HG03457 (cell line): ENCODE measurements around the gene GRIP2.

Experiments used
- ATAC-seq: cut with Tn5 transposase; IDR thresholded peaks from one replicate; pipeline ENCODE4 v1.9.1; 2021; ENCODE audit warnings: moderate number of reproducible peaks; ENCODE audit not compliant: unreplicated experiment

The GRIP2 gene

DNA sequence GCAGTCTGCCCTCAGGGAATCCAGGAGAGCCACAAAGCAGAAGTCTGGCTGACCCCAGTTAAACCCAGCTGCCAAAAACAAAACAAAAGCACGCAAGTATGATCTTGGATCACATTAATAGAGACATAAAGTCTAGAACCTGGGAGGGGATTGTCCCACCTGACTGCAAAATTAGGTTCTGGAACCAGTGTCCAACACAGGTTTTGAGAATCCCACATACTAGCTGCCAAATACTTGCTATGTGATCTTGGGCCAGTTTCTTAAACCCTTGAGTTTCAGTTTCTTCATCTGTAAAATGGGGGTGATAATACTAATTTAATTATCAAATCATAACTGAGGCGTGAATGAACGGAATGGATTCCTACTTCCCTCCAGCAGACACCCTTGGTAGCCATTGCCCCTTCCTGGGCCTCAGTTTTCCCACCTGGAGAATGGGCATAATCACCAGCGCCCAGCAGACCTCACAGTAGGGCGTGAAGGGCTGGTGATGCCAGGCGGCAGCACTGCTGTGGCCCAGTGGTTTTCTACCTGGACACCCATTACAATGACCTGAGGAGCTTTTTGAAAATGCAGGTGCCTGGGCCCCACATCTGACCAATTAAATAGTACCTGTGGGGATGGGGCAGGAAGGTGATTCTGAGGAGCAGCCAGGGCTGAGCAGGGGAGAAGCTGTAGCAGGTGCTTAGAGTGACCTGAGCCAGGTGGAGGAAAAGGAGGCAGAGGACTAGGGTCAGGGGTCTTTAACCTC is 32.2 kb downstream of the GRIP2 start:
- no peak for ATAC-seq

DNA sequence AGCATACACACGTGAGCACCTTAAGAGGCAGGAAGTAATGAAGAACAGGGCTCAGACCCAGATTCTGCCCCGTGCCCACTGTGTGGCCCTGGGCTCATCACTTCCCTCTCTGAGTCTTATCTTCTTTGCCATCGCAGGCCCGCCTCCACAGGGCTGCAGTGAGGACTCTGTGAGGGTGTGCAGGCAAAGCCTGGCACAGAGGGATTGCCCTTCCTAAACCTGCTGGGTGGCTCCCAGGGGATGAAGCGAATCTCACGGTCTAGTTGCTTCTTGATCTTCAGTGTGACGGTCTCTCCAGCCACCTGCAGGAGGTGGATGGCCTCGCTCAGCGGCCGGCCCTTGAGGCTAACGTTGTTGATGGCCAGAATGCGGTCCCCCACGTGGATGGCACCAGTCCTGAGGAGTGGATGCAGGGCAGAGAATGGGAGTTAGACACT is 32.8 kb downstream of the GRIP2 start:
- ATAC-seq: no peak

DNA sequence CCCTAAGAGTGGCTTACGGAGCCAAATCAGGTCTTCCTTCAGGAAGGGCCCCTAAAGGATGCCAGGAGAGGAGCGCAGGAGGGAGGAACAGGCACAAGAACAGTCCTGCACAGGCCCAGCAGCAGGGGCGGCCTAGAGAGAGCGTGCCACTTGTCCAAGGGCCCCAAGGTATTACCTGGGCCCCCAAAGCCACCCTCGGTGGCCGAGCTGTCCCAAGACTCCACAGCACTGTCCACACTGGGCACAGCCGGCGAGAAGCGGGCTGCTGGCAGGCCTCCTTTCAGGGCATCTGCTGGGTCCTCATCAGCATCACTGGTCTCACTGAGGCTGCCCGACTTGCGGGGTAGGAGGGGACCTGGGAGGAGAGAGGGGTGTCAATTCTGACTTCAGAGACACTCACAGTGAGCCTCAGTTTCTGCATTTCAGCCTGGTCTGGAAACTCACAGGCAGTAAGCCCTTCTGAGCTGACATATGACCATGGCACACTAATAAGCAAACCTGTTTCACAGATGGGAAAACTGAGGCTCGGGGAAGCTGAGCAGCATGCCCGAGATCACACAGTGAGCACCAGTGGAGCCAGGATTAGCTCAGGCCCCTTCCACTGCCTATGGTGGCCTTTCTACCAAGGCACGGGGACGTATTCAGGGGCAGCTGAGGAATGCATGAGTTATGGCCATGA is 33.4 kb downstream of the GRIP2 start:
- ATAC-seq: no peak

DNA sequence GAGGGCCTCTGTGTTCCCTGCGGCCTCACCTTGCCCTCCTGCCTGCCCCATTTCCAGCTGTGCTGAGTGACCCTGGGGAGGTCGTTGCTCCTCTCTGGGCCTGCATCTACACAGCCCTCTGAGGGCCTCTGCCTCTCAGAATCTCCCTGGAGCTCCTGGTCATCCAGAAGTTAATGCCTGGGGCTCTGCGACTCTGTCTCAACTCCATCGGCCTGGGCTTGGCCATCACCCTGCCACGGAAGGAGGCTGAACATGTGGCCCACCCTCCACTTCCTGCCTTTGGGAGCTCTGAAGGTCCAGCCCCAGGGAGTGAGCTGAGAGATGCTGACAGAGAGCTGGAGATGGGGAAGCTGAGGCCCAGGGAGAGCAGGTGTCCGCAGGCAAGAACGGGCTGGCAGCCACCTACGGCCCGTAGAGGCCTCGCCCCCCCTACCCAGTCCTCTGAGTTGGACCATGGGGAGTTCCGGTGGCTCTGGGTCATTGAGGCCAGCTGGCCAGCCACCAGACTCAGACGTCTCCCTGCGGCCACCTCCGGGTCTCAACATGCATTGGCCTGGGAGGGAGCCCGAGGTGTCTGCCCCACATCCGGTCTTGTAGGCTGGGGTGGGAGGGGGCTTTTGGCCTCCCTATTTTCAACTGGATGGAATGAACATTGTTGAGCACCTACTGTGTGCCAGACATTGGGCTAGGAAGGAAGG is 34.2 kb downstream of the GRIP2 start:
- ATAC-seq: no peak

DNA sequence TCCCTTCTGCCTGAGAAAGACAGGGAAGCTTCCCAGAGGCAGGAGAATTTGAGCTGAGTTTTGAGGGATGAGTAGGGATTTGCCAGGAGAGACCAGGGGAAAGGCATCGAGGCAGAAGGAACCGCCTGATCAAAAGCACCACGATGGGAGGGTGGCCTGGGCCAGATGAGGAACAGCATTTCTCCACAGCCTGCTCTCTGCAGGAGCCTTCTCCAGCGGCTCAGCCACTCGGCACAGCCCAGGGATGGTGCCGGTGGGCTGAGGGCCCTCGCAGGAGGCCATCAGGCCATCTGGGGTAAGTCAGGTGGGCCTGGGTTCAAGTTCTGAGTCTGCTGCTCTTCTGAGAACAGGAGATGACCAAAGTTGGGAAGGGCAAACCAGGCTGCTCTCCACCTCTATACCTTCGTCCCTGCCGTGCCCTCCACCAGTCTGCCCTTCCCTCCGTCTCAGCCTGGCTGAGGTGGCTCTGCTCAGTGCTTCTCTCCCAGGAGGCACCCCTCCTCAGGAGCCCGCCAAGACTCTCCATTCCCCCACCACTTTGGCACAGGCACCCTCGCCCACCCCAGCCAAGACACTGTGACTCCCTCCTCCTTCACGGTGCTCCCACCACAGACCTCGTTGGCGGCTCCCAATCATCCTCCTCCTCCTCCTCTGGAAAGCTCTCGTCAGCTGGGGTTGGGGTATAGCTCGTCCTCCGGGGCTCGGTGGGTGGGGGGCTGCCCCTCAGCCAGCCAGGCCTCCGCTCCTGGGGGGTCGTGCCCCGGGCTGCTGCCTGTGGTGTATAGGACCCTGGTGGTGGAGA is 34.9 kb downstream of the GRIP2 start:
- no peak for ATAC-seq

DNA sequence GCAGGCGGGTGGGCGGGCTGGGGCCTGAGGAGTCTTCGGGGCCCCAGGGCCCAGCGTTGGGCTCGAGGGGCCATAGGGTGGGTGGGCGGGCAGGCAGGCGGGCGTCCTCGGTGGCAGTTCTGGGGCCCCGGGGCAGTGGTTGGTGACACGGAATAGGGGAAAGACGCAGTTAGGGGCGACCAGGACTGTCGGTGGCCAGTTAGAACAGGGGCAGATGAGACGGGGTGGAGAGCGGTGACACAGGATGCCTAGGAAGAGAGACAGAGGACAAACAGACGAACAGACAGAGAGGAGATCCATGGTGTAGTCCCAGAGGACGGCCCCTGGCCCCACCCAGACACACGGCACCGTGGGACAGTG is 36.5 kb downstream of the GRIP2 start:
- no peak for ATAC-seq

DNA sequence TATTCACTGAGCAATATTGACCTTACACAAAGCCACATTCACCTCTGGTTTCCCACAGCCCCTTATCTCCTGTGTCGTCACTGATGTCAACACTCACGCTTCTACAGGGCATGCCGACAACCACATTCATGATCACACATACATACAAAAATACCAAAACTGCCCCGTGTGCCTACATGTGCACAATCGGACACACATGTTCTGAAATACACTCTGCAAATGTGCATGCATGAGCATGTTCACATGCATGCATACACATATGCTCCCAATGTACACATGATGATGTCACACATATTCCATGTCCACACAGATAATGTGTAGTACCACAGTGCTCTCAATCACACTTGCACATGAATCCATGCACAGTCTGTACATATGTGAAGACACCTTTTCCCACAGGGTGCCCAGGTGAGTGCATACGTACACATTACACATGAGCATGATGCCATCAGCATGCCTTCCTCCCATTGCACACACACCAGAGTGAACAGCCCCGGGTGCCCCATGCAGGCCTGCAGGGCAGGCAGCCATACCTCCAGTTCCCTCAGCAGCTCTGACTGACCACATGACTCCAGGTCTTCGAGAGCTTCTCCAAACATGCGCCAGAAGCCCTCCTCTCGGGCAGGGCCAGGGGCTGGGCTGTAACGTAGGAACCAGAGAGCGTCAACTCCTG is 37.0 kb downstream of the GRIP2 start:
- ATAC-seq: no peak

DNA sequence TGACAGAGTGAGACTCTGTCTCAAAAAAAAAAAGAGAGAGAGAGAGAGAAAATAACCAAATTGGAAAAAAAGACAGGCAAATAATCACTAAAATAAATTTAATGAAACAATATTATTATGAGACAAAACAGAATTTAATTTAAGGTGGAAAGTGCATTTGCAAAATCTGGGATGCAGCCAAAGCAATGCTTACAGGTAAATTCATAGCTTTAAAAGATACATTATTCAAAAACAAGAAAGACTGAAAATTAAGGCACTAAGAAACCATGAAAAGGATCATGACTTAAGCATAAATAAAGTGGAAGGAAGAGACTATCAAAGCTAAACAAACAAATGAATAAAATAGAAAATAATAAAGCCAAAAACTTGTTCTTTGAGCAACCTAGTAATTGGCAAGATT is 37.7 kb downstream of the GRIP2 start:
- ATAC-seq: no peak

DNA sequence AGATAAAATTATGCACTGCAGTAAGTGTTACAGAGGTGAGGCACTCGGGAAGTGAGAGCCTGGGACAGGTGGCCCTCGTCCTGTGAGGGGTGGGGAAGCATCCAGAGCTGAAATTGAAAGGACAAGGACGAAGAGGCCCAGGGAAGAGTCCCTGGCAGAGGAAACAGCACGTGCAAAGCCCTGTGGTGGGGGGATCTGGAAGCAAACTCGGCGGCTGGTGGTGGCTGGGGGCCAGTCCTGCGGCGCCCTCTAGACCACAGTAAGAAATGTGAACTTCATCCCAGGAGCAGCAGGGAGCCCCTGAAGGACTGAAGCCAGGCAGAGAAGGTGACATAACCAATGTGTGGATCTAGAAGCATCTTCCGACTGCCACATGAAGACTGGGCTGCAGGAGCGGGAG is 42.8 kb downstream of the GRIP2 start:
- no peak for ATAC-seq

DNA sequence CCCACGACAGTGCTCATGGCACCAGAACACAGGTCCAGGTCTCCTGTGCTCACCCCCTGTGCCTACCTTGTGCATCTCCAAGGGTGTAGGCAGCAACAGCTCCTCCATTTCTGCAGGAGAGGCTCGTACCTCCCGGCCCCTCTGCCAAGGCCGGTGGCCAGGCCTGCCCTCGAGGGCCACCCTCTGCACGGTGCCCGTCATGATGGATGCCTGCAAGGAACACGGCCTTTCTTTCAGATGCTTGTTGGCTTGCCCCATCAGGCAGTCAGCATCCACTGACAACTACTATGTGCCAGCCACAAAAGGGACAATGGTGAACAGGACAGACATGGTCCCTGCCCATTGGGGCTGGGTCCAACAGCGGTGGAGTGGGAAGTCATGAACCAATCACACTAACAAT is 43.8 kb downstream of the GRIP2 start:
- ATAC-seq: no peak

DNA sequence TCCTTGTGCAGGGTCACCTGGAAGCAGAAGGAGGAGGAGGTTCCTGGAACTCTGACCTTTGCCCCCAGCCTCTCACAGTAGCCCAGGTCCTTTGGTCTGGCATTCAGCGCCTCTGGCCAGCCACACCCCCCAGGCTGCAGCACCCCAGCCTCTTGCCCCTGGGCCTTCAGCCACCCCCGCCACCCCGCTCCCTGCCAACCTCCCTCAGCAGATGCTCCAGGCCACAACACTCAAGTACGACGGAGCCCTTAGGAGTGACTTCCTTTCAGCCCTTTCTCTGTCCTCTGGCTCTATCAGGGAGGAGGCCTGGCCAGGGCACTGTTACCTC is 45.2 kb downstream of the GRIP2 start:
- ATAC-seq: no peak

DNA sequence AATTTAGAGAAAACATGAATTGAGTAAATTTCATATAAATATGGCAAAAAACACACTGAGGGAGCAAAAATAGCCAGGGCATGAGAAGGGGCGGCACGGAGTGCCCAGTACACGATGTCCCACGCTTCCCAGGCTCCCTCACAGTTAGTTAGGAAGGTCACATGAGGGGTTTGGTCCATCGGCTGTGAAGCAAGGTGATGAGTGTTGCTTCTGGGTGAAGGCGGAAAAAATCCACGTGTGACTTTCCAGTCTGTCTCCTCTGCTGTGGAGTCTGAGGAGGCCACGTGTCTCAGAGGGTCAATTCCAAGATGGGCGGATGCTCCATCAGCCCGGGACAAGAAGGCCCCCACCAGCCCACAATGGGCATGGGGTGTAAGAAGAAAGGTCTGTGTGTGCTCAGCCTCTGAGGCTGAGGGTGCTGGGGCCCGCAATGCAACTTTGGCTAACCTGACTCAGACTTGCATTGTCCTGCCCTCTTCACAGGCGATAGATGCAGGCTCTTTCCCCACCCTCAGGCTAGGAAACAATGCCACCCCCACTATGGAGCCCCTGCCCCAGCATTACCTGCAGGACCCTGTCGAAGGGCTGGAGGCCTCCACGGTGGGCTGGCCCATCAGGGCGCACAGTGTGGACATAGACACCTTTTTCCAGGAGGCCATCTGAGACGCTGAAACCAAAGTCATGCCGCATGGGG is 45.7 kb downstream of the GRIP2 start:
- ATAC-seq: no peak

DNA sequence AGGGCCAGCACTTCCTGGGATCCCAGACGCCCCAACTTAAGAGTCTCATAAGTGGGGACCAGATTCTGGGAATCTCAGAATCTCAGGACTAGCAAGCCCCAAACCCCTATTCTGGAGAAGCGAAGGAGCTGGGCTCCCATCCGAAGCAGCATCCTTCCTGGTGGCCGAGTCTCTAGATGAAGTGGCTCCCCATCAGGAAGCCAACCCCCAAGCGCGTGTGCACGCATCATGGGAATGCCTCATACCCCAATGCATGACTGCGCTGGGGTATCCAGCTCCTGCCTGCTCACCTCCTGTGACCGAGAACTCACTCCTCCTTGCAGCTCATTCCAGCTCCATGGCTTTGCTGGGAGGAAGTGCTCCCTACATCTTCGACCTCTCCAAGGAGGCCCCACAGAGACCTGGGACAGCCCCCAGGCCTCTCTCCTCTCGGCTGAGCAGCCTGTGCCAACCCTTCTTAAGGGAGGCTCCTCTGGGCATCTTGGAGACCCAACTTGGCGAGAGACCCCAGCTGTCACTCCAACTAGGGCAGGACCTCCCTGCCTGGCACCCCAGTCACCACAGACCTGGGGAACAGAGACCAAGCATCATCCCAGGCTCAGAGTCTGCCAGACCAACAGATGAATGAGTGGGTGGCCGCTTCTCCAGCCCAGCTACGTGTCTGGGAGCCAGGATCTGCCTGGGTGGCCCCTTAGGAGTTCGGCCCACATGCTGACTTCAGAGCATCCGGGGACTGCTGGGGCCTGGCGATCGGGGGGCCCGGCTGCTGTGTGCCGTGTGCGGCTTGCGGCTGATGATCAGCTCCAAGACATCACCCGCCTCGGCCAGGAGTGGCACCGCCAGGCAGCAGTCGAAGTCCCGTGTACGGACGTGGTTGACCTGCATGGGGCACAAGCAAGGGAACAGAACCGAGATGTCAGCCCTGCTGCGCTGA is 46.9 kb downstream of the GRIP2 start:
- ATAC-seq: no peak

DNA sequence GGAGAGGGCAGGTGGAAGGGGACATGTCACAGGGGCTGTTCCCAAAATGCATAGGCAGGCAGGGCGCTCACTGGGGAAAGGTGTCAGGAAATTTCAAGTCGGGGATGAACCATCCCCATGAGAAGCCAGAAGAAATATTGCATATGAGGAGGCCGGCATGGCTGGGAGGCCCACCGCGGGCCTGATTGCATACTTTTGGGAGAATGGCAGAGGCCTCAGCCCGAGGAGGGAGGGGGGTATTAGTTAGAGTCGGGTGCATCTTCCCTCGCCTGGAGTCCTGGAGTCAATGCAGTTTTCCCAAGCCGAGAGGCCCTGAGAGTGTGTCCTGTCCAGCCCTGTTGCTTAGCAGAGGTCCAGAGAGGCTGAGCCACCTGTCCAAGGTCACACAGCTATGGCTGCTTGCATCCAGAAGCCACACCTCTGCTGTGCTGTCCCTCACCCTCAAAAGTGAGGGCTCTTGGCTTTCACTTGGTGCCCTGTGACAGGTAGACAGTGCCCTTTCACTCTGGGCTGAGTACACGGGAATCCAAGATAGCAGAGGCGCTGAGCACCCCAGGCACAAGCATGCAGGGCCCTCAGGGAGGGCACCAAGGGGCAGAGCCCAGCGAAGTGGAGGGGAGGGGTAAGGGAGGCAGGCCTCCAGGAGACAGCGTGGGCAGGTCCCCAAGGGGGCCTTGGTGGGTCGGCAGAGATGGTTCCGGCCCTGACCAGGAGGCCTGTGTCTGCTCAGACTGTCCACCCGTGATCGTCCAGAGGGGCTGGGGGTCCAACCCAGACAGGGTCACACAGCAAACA is 48.5 kb downstream of the GRIP2 start:
- no peak for ATAC-seq

DNA sequence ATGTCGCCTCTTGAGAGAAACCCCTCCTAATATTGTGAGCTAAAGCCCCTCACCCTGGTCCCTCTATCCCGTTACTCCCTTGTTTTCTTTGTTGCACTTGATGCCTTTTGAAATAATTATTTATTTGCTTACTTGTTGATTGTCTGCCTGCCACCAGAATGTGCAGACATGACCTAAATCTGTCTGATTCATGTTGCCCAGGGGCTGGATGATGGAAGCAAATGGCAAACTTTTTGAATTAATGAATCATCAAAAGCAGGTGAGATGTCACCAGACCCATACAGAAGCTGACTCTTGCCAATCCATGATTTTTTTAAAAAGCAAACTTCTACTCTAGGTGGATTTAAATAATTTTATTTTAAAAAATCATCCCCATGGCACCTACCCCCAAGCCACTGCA is 49.3 kb downstream of the GRIP2 start:
- ATAC-seq: no peak

DNA sequence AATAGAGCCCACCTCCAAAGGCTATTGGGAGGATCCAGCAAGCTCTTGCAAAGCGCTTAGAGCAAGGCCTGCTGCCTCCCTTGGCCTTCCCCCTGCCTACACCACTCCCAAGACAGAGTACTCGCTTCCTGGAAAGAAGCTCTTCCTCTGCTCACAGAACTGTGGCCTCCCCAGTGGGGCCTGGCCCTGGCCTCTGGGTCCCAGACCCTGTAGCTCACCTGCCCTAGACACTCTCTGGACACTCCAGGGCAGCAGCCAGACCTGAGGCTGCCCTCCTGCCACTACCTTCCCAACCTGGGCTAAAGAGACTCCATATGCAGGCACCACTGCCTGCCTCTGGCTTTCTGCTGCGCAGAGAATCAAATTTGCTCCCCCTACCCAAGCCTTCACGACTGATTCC is 49.9 kb downstream of the GRIP2 start:
- no peak for ATAC-seq

DNA sequence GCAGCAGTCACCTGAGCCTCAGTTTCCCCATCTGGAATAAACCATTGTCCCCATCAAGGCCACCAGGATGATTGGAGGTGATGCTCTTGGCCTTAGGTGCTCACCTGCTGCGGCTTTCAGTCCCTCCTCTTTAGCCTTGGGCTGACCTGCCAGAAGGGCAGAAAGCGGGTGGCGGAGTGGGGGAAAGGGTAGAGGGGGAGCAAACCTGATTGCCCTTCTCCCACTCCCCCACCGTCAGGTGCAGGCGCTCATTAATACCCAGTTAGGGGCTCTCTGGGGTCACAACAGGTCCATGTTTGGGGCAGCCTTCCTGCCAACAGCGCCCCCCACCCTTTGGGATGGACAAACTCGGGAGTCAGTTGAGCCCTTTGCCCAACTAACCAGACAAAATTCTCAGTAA is 50.5 kb downstream of the GRIP2 start:
- ATAC-seq: no peak

DNA sequence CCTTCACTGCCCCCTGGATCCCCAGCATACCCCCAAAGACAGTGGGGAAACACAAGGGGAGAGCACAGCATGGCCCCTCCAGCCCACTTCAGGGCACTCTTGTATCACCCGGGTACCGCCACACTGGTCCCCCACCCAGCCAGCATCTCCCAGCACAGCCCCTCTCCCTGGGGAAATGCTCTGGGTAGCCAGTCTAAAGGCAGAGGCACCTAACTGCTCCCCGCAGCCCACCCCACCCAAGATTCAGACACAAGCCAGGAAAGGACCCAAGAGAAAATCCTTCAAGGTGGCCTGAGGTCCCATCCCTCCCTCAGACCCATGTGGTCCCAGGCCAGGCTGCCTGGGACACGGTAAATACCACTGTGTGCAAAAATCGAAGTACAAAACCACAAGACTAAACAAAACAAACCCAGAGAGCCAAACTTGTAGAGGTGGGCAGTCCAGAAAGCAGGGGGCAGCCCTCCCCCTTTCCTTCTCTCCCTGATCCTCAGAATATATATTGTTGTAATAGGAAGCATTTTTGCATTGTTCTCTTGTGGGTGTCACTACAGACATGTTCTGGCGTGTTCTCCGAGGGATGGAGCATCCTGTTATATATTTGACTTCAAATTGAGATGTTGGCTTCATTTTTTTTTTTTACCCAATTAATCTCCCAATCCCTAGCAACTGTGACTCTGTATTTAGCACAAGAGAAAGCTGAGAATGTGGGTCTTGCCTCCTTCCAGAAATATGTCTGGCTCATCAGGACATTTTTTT is 51.7 kb downstream of the GRIP2 start:
- ATAC-seq: no peak
